Tibial nerve (tissue), 4 donors: ENCODE results near the gene KLHL5. TPM values are rescaled to one million over a fixed set of nuclear protein-coding genes. Genes with fewer than 3 reads are reported as not detected.
"Not testable (repeated sequence)": the region's sequence is repeated elsewhere in the genome, so short reads cannot be mapped to it uniquely, and the experiment has no call there.

Source experiments
- DNase-seq, 2 donors: peaks; one replicate each; pipeline ENCODE4 v3.0.0-alpha.2; 2019; ENCODE audit warnings: low spot score in 2 of 2
- H3K27ac ChIP-seq, 4 donors: fragments of 200-600 bp; sonication (generic) in 3 of 4; one replicate each; pipeline ENCODE4 v1.5.1; 2017 to 2019; ENCODE audit warnings: mild to moderate bottlenecking in 1 of 4
- H3K27me3 ChIP-seq, 2 donors: fragments of 200-600 bp; sonication (generic) in 1 of 2; one replicate each; pipeline versions ENCODE4 v1.5.1 to v1.6.0; 2017 to 2019
- H3K36me3 ChIP-seq, 3 donors: fragments of 200-600 bp; sonication (generic); one replicate each; pipeline ENCODE4 v1.5.1; 2018 to 2019
- H3K4me1 ChIP-seq, 4 donors: fragments of 200-600 bp; sonication (generic) in 3 of 4; one replicate each; pipeline ENCODE4 v1.5.1; 2017 to 2019
- H3K4me3 ChIP-seq, 4 donors: fragments of 200-600 bp; sonication (generic) in 3 of 4; one replicate each; pipeline ENCODE4 v1.5.1; 2017 to 2019; ENCODE audit warnings: mild to moderate bottlenecking in 1 of 4, moderate library complexity in 1 of 4
- H3K9me3 ChIP-seq, 4 donors: fragments of 200-600 bp; sonication (generic) in 3 of 4; one replicate each; pipeline ENCODE4 v1.5.1; 2017 to 2019
- CTCF ChIP-seq, 5 experiments: fragments of 200-600 bp in 3 of 5; fragments of 450-650 bp in 2 of 5; sonication (generic) in 3 of 5; IDR thresholded peaks; one replicate each; pipeline ENCODE4 v1.5.1; 2016 to 2019; ENCODE audit warnings: antibody characterized with exemption in 5 of 5, mild to moderate bottlenecking in 3 of 5, moderate library complexity in 2 of 5
- EP300 ChIP-seq, 2 donors: sonication (generic); formaldehyde crosslinking; IDR thresholded peaks; one replicate each; pipeline ENCODE4 v1.6.1; 2017; ENCODE audit warnings: antibody characterized with exemption in 2 of 2, mild to moderate bottlenecking in 1 of 2
- POLR2A ChIP-seq, 2 donors: fragments of 450-650 bp; IDR thresholded peaks; one replicate each; pipeline ENCODE4 v1.6.1; 2017; ENCODE audit warnings: antibody characterized with exemption in 2 of 2, mild to moderate bottlenecking in 2 of 2, moderate library complexity in 2 of 2
- WGBS, 2 donors: methylation state at CpG; one replicate each; pipeline ENCODE4 v1.1.5; 2018; 5-methylcytosine and 5-hydroxymethylcytosine counted together
- total RNA-seq, 4 donors: library from RNA; depleted of rRNA; stranded (reverse); fragments of >200 nt; gene quantifications; one replicate each; pipeline ENCODE4 v1.1.0, GENCODE V29; 2016

The KLHL5 gene
- total RNA-seq, 4 donors from 2014 or later, result 18.8 to 34.5 (median 27.5) TPM

- H3K27ac ChIP-seq, result peak overlapping the region in 1 of 4 donors; percentile 51
- WGBS, 2 donors, result 16 to 24% methylated on average over 2 of the region's 2 CpGs
- H3K4me3 ChIP-seq, result no peak overlapping the region
Observed at GRCh38 chr4:39134683-39135306, 72.8 kb downstream of the KLHL5 start.

GRCh38 chr4:39138227-39138626 lies 76.2 kb downstream of the KLHL5 start:
- peaks cover 0 to 14% (median 2%) of the 10 kb centered on the region in 4 donors for H3K4me1 ChIP-seq
- not testable (repeated sequence) for H3K4me3 ChIP-seq, DNase-seq, H3K9me3 ChIP-seq, H3K36me3 ChIP-seq, H3K27me3 ChIP-seq, H3K27ac ChIP-seq
- 85 to 98% methylated on average over 3 of the region's 3 CpGs for WGBS, 2 donors

More at GRCh38 chr4:39134683-39135306, 72.8 kb downstream of the KLHL5 start:
- Histone ChIP-seq H3K4me1 (peaks cover 0 to 14% (median 2%) of the 10 kb centered on the region in 4 donors), H3K36me3 (peaks cover 0 to 8% (median 0%) of the 10 kb centered on the region in 3 donors), H3K27me3 (no peaks in the 10 kb centered on the region), H3K9me3 (no peaks in the 10 kb centered on the region)
- no peak for TF ChIP-seq CTCF (IDR thresholded peaks at IDR 0.05)
- TF ChIP-seq EP300 (IDR thresholded peaks at IDR 0.05), result no peak
- no peak for TF ChIP-seq POLR2A (IDR thresholded peaks at IDR 0.05)
- no peak for DNase-seq

GRCh38 chr4:39146211-39146610 lies 84.2 kb downstream of the KLHL5 start:
- Histone ChIP-seq H3K4me3 (no peak overlapping the region), H3K27ac (no peak overlapping the region), H3K27me3 (no peaks in the 10 kb centered on the region), H3K4me1 (no peaks in the 10 kb centered on the region), H3K36me3 (no peaks in the 10 kb centered on the region), H3K9me3 (no peaks in the 10 kb centered on the region)
- DNase-seq, result no peak
- TF ChIP-seq POLR2A (IDR thresholded peaks at IDR 0.05), result no peak
- no peak for TF ChIP-seq EP300 (IDR thresholded peaks at IDR 0.05)
- TF ChIP-seq CTCF (IDR thresholded peaks at IDR 0.05), result no peak
- WGBS, 2 donors, result 71 to 78% methylated on average over 1 of the region's 1 CpG

- 90 to 97% methylated on average over 4 of the region's 4 CpGs for WGBS, 2 donors
- Histone ChIP-seq H3K4me3 (no peak overlapping the region), H3K9me3 (no peaks in the 10 kb centered on the region), H3K36me3 (no peaks in the 10 kb centered on the region), H3K27ac (no peak overlapping the region), H3K4me1 (no peaks in the 10 kb centered on the region), H3K27me3 (no peaks in the 10 kb centered on the region)
- TF ChIP-seq EP300 (IDR thresholded peaks at IDR 0.05) (no peak), CTCF (IDR thresholded peaks at IDR 0.05) (no peak), POLR2A (IDR thresholded peaks at IDR 0.05) (no peak)
- no peak for DNase-seq
Observed at GRCh38 chr4:39154009-39154408, 92.0 kb downstream of the KLHL5 start.

- no peak overlapping the region for H3K27ac ChIP-seq
- DNase-seq, result no peak
- H3K27me3 ChIP-seq, result no peaks in the 10 kb centered on the region
- no peak for TF ChIP-seq CTCF (IDR thresholded peaks at IDR 0.05)
- TF ChIP-seq POLR2A (IDR thresholded peaks at IDR 0.05), result no peak
- TF ChIP-seq EP300 (IDR thresholded peaks at IDR 0.05), result no peak
- H3K36me3 ChIP-seq, result no peaks in the 10 kb centered on the region
- H3K4me3 ChIP-seq, result no peak overlapping the region
- H3K4me1 ChIP-seq, result no peaks in the 10 kb centered on the region
- 85 to 90% methylated on average over 2 of the region's 2 CpGs for WGBS, 2 donors
- no peaks in the 10 kb centered on the region for H3K9me3 ChIP-seq
Observed at GRCh38 chr4:39157520-39157919, 95.5 kb downstream of the KLHL5 start.
